Parathyroid adenoma (tissue), 2 donors: ENCODE results near the gene CHST10.
"Not testable (repeated sequence)": the region's sequence is repeated elsewhere in the genome, so short reads cannot be mapped to it uniquely, and the experiment has no call there.

ENCODE experiments used
- H2AFZ ChIP-seq: fragments of 300-600 bp; sonication (generic); one replicate; pipeline ENCODE4 v1.7.0; 2017; ENCODE audit warnings: antibody characterized with exemption, mild to moderate bottlenecking
- H3K27ac ChIP-seq: fragments of 300-600 bp; sonication (generic); one replicate; pipeline ENCODE4 v1.7.0; 2017
- H3K27me3 ChIP-seq: fragments of 300-600 bp; sonication (generic); one replicate; pipeline ENCODE4 v1.7.0; 2017; ENCODE audit warnings: low read length; ENCODE audit not compliant: control insufficient read depth, insufficient read depth
- H3K36me3 ChIP-seq: fragments of 300-600 bp; sonication (generic); one replicate; pipeline ENCODE4 v1.7.0; 2017; ENCODE audit warnings: low read length; ENCODE audit not compliant: control insufficient read depth, insufficient read depth
- H3K4me1 ChIP-seq: fragments of 300-600 bp; sonication (generic); one replicate; pipeline ENCODE4 v1.7.0; 2017; ENCODE audit warnings: control low read depth
- H3K4me2 ChIP-seq: fragments of 300-600 bp; sonication (generic); one replicate; pipeline ENCODE4 v1.7.0; 2017; ENCODE audit warnings: low read length
- H3K4me3 ChIP-seq: fragments of 300-600 bp; sonication (generic); one replicate; pipeline ENCODE4 v1.7.0; 2017; ENCODE audit warnings: low read depth, low read length
- H3K79me2 ChIP-seq: fragments of 300-600 bp; sonication (generic); one replicate; pipeline ENCODE4 v1.7.0; 2017; ENCODE audit warnings: control low read depth
- H3K9ac ChIP-seq: fragments of 300-600 bp; sonication (generic); one replicate; pipeline ENCODE4 v1.7.0; 2017; ENCODE audit warnings: mild to moderate bottlenecking
- H3K9me3 ChIP-seq: fragments of 300-600 bp; sonication (generic); one replicate; pipeline ENCODE4 v1.7.0; 2017; ENCODE audit warnings: low read length; ENCODE audit not compliant: control insufficient read depth
- TF ChIP-seq, protein P1 (sequence below): fragments of 300-600 bp; sonication (generic); IDR thresholded peaks from one replicate; pipeline ENCODE4 v1.7.0; 2017; ENCODE audit warnings: antibody characterized with exemption, mild to moderate bottlenecking
- donor health status: primary hyperparathyroidism.

The CHST10 gene

GRCh38 chr2:100416935-100417710, at the start of gene CHST10:
Gene CHST10, minus strand, starts transcription at chr2:100417668. Its CDS starts 10,993 bp downstream, at chr2:100406675.
- H2AFZ ChIP-seq = peak within 1 kb of the TSS; percentile 98
- H3K9me3 ChIP-seq = no peaks in the 10 kb centered on the region
- TF ChIP-seq, protein P1, sequence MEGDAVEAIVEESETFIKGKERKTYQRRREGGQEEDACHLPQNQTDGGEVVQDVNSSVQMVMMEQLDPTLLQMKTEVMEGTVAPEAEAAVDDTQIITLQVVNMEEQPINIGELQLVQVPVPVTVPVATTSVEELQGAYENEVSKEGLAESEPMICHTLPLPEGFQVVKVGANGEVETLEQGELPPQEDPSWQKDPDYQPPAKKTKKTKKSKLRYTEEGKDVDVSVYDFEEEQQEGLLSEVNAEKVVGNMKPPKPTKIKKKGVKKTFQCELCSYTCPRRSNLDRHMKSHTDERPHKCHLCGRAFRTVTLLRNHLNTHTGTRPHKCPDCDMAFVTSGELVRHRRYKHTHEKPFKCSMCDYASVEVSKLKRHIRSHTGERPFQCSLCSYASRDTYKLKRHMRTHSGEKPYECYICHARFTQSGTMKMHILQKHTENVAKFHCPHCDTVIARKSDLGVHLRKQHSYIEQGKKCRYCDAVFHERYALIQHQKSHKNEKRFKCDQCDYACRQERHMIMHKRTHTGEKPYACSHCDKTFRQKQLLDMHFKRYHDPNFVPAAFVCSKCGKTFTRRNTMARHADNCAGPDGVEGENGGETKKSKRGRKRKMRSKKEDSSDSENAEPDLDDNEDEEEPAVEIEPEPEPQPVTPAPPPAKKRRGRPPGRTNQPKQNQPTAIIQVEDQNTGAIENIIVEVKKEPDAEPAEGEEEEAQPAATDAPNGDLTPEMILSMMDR = no peak
- peak within 1 kb of the TSS; percentile 53 for H3K27ac ChIP-seq
- H3K4me2 ChIP-seq = peak within 1 kb of the TSS; percentile 86
- H3K4me3 ChIP-seq = peak within 1 kb of the TSS; percentile 63
- peaks cover 7% of the 10 kb centered on the region for H3K79me2 ChIP-seq
- no peaks in the 10 kb centered on the region for H3K36me3 ChIP-seq
- H3K4me1 ChIP-seq = no peaks in the 10 kb centered on the region
- H3K9ac ChIP-seq = peak within 1 kb of the TSS; percentile 34
- H3K27me3 ChIP-seq = no peaks in the 10 kb centered on the region

DNA sequence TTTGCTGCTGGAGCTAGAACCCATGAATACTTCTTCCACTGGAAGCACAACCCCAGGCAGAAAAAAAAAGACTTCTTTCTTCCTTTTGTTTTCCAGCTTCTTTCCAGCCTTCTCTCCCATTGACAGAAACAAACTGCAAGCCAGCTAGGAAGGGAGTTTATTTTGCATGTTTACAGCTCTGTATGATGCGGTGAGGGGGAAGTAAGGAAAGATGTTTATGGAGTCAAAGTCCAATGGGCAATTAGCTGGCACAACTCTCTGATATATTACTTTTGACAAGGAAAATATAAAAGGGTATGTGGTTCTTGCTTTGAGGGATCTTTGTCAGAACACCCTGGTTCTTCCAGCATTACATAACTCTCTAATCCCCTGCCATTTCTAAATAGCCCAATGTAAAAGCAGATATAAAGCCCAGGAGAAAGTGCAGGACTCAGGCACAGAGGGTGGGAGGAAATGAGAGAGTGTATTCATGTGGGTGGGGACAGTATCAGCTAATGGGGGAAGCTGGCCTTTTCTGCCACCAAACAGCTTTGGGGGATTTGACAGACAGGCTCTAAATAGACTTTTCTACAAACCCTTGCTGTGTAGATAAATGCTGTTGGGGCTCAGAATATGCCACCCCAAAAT, 43.5 kb upstream of the CHST10 start:
- Histone ChIP-seq H2AFZ (no peak overlapping the region), H3K9ac (no peak overlapping the region), H3K27ac (no peak overlapping the region), H3K79me2 (no peaks in the 10 kb centered on the region), H3K27me3 (no peaks in the 10 kb centered on the region), H3K9me3 (no peaks in the 10 kb centered on the region), H3K36me3 (no peaks in the 10 kb centered on the region), H3K4me2 (no peak overlapping the region), H3K4me3 (no peak overlapping the region), H3K4me1 (no peaks in the 10 kb centered on the region)
- TF ChIP-seq, protein P1 = no peak

DNA sequence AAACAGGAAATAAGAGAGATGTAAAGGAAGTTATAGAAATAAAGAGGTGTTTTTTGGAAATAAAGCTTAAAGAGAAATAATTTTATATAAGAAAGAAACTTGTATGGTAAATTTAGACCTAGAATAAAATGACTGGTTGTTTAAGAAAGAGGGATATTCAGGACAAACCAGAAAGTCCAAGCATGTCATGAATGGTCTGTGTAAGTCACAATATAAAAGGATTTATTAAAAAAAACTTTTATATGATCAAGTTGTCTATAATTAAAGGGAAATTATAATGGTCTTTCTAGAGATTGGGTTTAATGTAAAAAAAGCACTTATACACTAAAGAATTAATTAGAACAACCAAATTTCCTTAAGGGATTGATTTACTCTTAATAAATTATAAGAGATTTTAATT, 38.9 kb upstream of the CHST10 start:
- H3K36me3 ChIP-seq, H3K27ac ChIP-seq, H3K4me2 ChIP-seq, H3K9ac ChIP-seq, H3K79me2 ChIP-seq, H3K4me1 ChIP-seq, H3K27me3 ChIP-seq, H2AFZ ChIP-seq, H3K9me3 ChIP-seq, H3K4me3 ChIP-seq: not testable (repeated sequence)

- H2AFZ ChIP-seq = no peak overlapping the region
- H3K27me3 ChIP-seq = no peaks in the 10 kb centered on the region
- H3K36me3 ChIP-seq = no peaks in the 10 kb centered on the region
- no peak overlapping the region for H3K4me3 ChIP-seq
- no peak overlapping the region for H3K27ac ChIP-seq
- TF ChIP-seq, protein P1 = no peak
- H3K79me2 ChIP-seq = no peaks in the 10 kb centered on the region
- H3K9me3 ChIP-seq = no peaks in the 10 kb centered on the region
- no peak overlapping the region for H3K4me2 ChIP-seq
- no peaks in the 10 kb centered on the region for H3K4me1 ChIP-seq
- H3K9ac ChIP-seq = no peak overlapping the region
Measured at GRCh38 chr2:100453853-100454252, 36.4 kb upstream of the CHST10 start.

DNA sequence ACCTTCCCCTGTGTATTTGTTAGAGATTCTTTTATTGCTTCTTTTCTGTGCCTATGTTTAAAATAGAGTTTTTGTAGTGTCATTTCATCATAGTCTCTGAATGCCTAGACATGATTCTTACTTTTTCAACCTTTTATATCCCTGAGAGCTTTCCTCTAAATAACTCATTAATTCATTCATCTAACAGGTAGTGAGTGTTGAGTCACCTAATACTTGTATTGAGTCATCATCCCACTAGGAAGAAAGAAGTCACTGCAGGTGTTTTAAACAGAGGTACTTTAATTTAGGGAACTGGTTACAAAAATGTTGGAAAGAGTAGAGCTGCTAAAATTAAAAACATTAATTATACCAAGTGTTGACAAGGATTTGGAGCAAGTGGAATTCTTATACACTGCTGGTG, 34.3 kb upstream of the CHST10 start:
- Histone ChIP-seq H3K27ac (no peak overlapping the region), H3K9ac (no peak overlapping the region), H3K4me1 (no peaks in the 10 kb centered on the region), H3K4me2 (no peak overlapping the region), H3K9me3 (no peaks in the 10 kb centered on the region), H3K79me2 (no peaks in the 10 kb centered on the region), H3K4me3 (no peak overlapping the region), H2AFZ (no peak overlapping the region), H3K36me3 (no peaks in the 10 kb centered on the region), H3K27me3 (no peaks in the 10 kb centered on the region)
- TF ChIP-seq, protein P1 = no peak
